GM18498 (cell line): ENCODE measurements around the gene ZNF701.
"Not testable (repeated sequence)": the region's sequence is repeated elsewhere in the genome, so short reads cannot be mapped to it uniquely, and the experiment has no call there.

Source experiments
- ATAC-seq: cut with Tn5 transposase; IDR thresholded peaks from one replicate; pipeline ENCODE4 v1.9.1; 2021; ENCODE audit warnings: mild to moderate bottlenecking, moderate library complexity; ENCODE audit not compliant: unreplicated experiment

ZNF701 gene

DNA sequence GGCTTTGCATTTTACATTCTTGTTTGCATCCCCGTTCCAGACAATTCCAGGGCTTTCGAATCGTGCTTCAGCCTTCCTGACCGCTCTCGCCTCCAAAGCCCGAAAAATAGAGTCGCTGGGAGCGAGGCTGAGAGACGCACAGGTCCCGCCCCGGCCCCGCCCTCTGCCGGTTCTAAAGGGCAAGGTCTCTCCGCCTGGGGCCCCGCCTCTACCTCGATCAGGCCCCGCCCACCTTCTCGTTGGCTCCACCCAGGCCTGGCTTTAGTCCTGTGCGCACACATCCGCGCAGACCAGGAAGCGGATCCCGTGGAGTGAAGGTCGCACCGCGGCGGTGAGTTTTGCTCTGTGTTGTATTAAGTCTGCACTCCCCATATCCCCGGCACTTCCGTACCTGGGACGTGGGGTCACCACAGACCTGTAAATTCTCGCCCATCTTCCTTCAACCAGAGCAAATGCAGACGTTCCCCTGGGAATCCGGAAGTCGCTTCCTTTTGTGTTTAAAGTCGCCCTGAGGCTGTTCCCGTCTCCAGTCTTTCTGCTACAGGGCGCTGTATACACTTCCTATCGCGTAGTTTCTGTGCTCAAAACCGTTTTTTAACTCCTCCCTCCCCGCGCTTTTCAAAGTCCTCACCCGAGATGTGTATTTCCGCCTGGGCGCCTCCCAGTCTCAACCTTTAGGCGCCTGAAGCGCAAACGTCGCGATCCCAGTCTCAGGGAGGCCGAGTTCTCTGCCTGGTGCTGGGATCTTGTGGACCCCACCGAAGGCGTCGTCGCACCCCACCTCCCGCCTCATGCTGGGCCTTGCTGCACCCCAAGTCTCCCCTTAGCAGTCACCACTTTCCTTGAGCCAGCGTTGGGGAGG lies at the start of gene ZNF701:
TSS of gene ZNF701 (plus strand) at position 288 of the 862 bp plus-strand sequence. CDS start 3,861 bp downstream, outside the sequence.
- peak; percentile 97 for ATAC-seq

DNA sequence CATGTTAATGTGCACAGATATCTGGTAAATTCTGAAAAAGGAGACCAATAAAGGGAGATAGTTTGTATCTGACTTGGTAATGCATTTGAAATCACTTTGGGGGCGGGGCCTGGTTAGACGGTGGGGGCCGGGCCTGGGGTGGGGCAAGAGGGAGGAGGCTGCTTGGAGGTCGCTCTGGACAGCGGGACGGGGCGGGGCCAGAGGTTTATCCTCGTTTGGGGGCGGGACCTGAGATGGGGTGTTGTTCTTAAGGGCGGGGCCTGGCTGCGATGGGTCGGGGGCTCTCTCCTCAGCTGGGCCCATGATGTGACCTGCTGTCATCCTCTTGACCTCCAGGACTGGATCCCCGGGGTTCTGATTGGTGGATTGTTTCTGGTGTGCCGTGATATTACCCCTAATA lies 47.5 kb upstream of the ZNF701 start:
- no peak for ATAC-seq

DNA sequence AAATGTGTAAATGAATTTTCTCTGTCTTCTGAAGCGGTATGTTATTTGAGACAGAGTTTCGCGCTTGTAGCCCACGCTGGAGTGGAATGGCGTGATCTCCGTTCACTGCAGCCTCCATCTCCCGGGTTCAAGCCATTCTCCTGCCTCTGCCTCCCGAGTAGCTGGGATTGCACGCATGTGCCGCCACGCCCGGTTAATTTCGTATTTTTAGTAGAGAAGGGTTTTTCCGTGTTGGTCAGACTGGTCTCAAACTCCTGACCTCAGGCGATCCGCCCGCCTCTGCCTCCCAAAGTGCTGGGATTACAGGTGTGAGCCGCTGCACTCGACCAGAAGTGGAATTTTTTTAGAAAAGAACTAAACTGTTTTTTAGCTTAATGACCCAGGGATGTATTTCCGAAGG lies 46.0 kb upstream of the ZNF701 start:
- no peak for ATAC-seq

- peak; percentile 86 for ATAC-seq
These were observed 42.7 kb upstream of the ZNF701 start, which contains the start of gene ZNF808 for GRCh38 chr19:52527134-52527955. TSS of gene ZNF808 (plus strand) at chr19:52527668. CDS start at chr19:52543285, 15,617 bp downstream.

DNA sequence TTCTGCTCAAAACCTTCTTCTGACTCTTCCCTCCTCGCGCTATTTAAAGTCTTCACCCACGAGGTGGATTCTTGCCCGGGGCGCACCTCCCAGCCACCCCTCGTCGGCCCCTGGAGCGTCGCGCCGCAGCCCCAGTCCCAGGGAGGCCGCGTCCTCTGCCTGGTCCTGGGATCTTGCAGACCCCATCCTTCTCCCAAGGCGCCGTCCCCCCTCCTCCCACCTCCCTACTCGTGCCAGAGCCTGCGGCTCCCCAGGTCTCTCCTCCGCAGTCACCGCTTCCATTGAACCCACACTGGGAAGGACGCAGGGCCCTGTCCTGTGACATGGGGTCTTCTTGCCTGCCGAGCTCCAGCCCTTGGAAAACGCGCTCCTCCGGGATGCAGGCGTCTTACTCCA lies 42.1 kb upstream of the ZNF701 start:
- peak; percentile 21 for ATAC-seq

- no peak for ATAC-seq
These were observed 37.6 kb upstream of the ZNF701 start for GRCh38 chr19:52532480-52532879.

DNA sequence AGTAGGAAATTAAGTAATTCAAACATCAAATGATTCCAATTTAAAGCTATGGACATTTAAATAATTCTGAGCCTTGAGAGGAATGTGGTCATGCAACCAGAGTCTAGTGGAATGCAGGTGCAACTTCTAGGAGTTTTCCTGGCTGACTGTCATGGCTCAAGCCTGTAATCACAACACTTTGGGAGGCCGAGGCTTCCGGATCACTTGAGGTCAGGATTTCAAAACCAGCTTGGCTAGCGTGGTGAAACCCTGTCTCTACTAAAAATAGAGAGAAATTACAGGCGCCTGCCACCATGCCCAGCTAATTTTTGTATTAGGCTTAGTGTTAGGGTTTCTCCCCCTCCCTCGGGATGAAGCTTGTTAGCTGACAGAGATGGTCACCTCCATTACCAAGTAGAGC lies 36.2 kb upstream of the ZNF701 start:
- ATAC-seq: no peak

GRCh38 chr19:52535385-52535770 lies 34.7 kb upstream of the ZNF701 start:
- not testable (repeated sequence) for ATAC-seq

DNA sequence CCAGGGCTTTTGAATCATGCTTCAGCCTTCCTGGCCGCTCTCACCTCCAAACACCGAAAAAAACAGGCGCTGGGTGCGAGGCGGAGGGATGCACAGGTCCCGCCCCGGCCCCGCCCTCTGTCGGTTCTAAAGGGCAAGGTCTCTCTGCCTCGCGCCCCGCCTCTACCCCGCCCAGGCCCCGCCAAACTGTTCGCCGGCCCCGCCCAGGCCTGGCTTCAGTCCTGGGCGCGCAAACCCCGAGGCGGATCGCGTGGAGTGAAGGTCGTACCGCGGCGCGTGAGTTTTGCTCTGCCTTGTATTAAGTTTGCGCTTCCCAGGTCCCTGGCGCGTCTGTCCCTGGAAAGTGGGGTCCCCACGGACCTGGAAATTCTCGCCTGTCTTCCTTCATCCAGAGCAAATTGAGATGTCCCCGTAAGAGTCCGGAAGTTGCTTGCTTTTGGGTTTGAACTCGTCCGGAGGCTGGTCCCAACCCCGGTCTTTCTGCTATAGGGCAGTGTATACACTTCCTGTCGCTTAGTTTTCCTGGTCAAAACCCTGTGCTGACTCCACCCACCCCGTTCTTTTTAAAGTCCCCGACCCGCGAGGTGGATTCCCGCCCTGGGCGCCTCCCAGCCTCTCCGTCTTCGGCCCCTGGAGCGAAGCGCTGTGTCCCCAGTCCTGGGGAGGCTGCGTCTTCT lies 34.2 kb upstream of the ZNF701 start:
- ATAC-seq: peak; percentile 93

GRCh38 chr19:52536448-52536800 lies 33.7 kb upstream of the ZNF701 start:
- ATAC-seq: peak; percentile 18

GRCh38 chr19:52538815-52539214 lies 31.3 kb upstream of the ZNF701 start:
- not testable (repeated sequence) for ATAC-seq

DNA sequence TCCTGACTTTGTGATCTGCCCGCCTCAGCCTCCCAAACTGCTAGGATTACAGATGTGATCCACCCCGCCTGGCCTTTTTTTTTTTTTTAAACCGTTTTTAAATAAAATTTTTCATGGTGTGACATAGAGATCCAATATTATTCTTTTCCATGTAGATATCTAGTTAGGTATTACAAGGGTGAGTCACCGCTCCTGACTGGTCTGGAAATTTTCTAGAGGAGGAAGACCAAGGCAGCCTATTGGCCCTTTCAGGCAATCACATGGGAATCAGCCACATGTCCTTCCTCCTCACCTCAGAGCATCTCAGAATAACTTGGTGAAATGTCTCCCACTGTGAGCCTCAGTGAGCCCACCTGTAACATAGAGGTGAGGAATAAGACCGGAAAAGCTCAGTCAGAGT lies 28.9 kb upstream of the ZNF701 start:
- not testable (repeated sequence) for ATAC-seq

- ATAC-seq: no peak
These were observed 28.5 kb upstream of the ZNF701 start for GRCh38 chr19:52541608-52542007.

GRCh38 chr19:52542541-52542940 lies 27.5 kb upstream of the ZNF701 start:
- ATAC-seq: not testable (repeated sequence)

GRCh38 chr19:52542984-52543664 lies 27.0 kb upstream of the ZNF701 start:
- ATAC-seq: no peak

- no peak for ATAC-seq
These were observed 15.7 kb upstream of the ZNF701 start for GRCh38 chr19:52554216-52554971.

DNA sequence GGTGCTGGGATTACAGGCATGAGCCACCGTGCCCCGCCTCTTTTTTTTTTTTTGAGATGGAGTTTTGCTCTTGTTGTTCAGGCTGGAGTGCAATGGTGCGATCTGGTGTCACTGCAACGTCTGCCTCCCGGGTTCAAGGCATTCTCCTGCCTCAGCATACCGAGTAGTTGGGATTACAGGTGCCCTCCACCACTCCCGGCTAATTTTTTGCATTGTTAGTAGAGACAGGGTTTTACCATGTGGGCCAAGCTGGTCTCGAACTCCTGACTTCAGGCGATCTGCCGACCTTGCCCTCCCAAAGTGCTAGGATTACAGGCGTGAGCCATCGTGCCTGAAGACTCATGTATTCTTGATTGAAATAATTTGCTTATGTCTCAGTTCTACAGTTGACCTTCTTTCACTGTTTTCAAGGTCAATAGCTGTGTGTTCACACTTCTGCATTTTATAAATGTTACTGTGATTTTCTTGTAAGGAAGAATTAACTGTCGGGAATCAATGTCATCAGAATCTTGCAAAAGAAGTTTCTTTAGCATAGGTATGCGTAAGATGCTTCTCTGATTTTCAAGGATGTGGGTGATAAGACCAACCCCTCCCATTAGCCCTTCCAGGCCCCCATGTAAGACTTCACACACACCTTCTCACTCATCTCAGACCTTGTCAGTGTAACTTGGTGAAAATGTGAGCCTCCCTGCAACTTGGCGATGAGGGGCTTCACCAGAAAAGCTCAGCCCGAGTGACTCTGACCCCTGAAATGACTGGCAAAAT lies 12.7 kb upstream of the ZNF701 start:
- no peak for ATAC-seq

GRCh38 chr19:52558732-52559445 lies 11.2 kb upstream of the ZNF701 start:
- not testable (repeated sequence) for ATAC-seq

DNA sequence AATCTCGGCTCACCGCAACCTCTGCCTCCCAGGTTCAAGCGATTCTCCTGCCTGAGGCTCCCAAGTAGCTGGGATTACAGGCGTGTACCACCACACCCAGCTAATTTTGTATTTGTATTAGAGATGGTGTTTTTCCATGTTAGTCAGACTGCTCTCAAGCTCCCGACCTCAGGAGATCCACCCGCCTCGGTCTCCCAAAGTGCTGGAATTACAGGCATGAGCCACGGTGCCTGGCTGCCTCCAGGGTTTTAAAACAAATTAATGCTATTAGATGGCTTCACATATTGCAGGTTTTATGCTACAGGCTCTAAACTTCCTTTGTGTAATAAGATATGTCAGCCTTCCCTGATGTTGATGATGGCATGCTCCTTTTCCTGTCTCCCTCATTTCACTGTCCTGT lies 8.5 kb upstream of the ZNF701 start:
- not testable (repeated sequence) for ATAC-seq
